PC-9 (cell line): Measurements from ENCODE around the gene TMEM25. TPM values are rescaled to one million over a fixed set of nuclear protein-coding genes. Genes with fewer than 3 reads are reported as not detected.
A peak's percentile ranks its signal among the peaks of the same experiment; 100 is the strongest.
"Not testable (repeated sequence)": the region's sequence is repeated elsewhere in the genome, so short reads cannot be mapped to it uniquely, and the experiment has no call there.

Experiments used
- BruUV-seq: library from RNA; stranded (reverse); fragments of 400-500 nt; replicated peaks from 2 replicates; lab custom pipeline; 2021; lab: Mats Ljungman, UMichigan
- CTCF ChIA-PET: fragments of 300-600 bp; sonication (Branson Sonifier 250); formaldehyde crosslinking; loops from one replicate; lab custom pipeline; 2022; ENCODE audit warnings: antibody characterized with exemption; lab: Charles Lee
- POLR2A ChIA-PET: fragments of 300-600 bp; sonication (Branson Sonifier 250); formaldehyde crosslinking; loops from one replicate; lab custom pipeline; 2022; ENCODE audit warnings: antibody characterized with exemption; ENCODE audit not compliant: unreplicated experiment; lab: Charles Lee
- DNase-seq, 2 experiments: peaks; one replicate each; pipeline versions ENCODE4 v3.0.0 to v3.0.0-alpha.2; 2015 to 2022; ENCODE audit warnings: mixed read lengths in 1 of 2
- H2AFZ ChIP-seq: fragments of 200-600 bp; sonication (generic); 2 replicates; pipeline ENCODE4 v1.8.1; 2017; ENCODE audit warnings: antibody characterized with exemption
- H3F3A ChIP-seq: fragments of 200-600 bp; sonication (generic); 2 replicates; pipeline ENCODE4 v1.8.1; 2017; ENCODE audit warnings: antibody characterized with exemption, mild to moderate bottlenecking, low read depth; ENCODE audit not compliant: insufficient read depth
- H3K27ac ChIP-seq: fragments of 200-600 bp; sonication (generic); 2 replicates; pipeline ENCODE4 v1.6.1; 2016; ENCODE audit warnings: mixed run types
- H3K27me3 ChIP-seq: fragments of 200-600 bp; sonication (generic); 2 replicates; pipeline ENCODE4 v1.6.1; 2016; ENCODE audit warnings: low read depth, mixed run types; ENCODE audit not compliant: insufficient read depth
- H3K36me3 ChIP-seq: fragments of 200-600 bp; sonication (generic); 2 replicates; pipeline ENCODE4 v1.6.1; 2016; ENCODE audit warnings: low read depth, mixed run types
- H3K4me1 ChIP-seq: fragments of 200-600 bp; sonication (generic); replicated peaks from 2 replicates; pipeline ENCODE4 v1.6.1; 2016; ENCODE audit warnings: mixed run types; ENCODE audit not compliant: insufficient read depth
- H3K4me2 ChIP-seq: fragments of 200-600 bp; sonication (generic); 2 replicates; pipeline ENCODE4 v1.6.1; 2017; ENCODE audit warnings: mixed run types
- H3K4me3 ChIP-seq: fragments of 200-600 bp; sonication (generic); 2 replicates; pipeline ENCODE4 v1.6.1; 2016; ENCODE audit warnings: mixed run types
- H3K79me2 ChIP-seq: fragments of 200-600 bp; sonication (generic); 2 replicates; pipeline ENCODE4 v1.6.1; 2017; ENCODE audit warnings: low read depth, mixed run types
- H3K9me2 ChIP-seq: fragments of 200-600 bp; sonication (generic); 2 replicates; pipeline ENCODE4 v1.8.1; 2017; ENCODE audit warnings: mild to moderate bottlenecking; ENCODE audit not compliant: insufficient read depth
- H3K9me3 ChIP-seq: fragments of 200-600 bp; sonication (generic); 2 replicates; pipeline ENCODE4 v1.8.1; 2016; ENCODE audit warnings: low read depth; ENCODE audit not compliant: insufficient read depth
- H4K20me1 ChIP-seq: fragments of 200-600 bp; sonication (generic); 2 replicates; pipeline ENCODE4 v1.8.1; 2017; ENCODE audit not compliant: insufficient read depth
- EZH2 ChIP-seq: fragments of 200-600 bp; sonication (generic); IDR thresholded peaks from 2 replicates; pipeline ENCODE4 v1.8.0; 2017; ENCODE audit warnings: antibody characterized with exemption, low read depth
- intact Hi-C: fragments of 100-400 bp; cut with micrococcal nuclease; formaldehyde crosslinking; loops from one replicate; pipeline ENCODE4 v1.10.0; 2022; ENCODE audit not compliant: unreplicated experiment
- total RNA-seq: library from RNA; stranded (reverse); gene quantifications from 2 replicates; pipeline ENCODE4 v1.2.3, GENCODE V29; 2021
- TF ChIP-seq, protein P1 (sequence below): fragments of 200-600 bp; sonication (generic); conservative IDR thresholded peaks from 2 replicates; pipeline ENCODE4 v1.6.1; 2017; ENCODE audit warnings: mixed run types, antibody characterized with exemption, mild to moderate bottlenecking, moderate library complexity

TMEM25 gene
- total RNA-seq, 1 experiment from 2014 or later, result 14.1 TPM

DNA sequence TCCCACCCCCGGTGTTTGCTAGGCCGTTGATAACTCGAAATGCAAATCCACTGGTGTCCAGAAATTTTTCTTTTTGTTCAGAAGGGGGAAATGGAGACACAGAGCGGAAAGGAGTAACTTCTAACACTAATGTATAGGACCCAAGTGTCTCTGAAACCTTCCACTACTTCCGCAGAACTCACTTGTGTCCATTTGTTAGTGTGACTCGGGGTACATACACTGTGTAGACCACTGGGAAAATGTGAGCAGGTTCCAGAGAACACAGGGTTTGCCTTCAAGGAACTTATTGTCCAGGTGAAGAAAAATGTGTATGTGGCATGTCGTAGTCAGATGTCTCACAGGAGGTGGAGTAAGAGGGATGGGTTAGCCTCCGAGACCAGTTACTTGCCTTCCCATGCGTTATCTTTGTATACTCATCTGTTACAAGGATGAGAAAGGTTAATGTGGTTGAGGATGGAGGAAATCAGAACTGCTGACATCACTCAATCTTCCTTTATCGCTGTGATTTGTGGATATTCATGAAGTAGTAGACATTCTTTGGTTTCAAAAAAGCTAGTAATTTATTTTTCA, 42.1 kb downstream of the TMEM25 start:
- H3K27me3 ChIP-seq, result no peaks in the 10 kb centered on the region
- H3K4me3 ChIP-seq, result peak overlapping the region; percentile 98
- H3F3A ChIP-seq, result peaks cover 18% of the 10 kb centered on the region; the same call in 1 of the 2 replicates
- BruUV-seq, result TSS peak; percentile 63
- peak in 1 of 2 experiments; percentile 63 for DNase-seq
- H3K9me2 ChIP-seq, result no peaks in the 10 kb centered on the region
- H4K20me1 ChIP-seq, result peaks cover 50% of the 10 kb centered on the region
- H3K36me3 ChIP-seq, result peaks cover 5% of the 10 kb centered on the region; the same call in 1 of the 2 replicates
- CTCF ChIA-PET, result interaction anchor here (0.5 to 0.6 kb wide), 2 partner anchors 32 to 48 kb away, joined by 3 read pairs; no protein-coding TSS in a partner anchor
- H2AFZ ChIP-seq, result peak overlapping the region; percentile 94
- peak overlapping the region; percentile 95 for H3K4me2 ChIP-seq
- TF ChIP-seq, protein P1, sequence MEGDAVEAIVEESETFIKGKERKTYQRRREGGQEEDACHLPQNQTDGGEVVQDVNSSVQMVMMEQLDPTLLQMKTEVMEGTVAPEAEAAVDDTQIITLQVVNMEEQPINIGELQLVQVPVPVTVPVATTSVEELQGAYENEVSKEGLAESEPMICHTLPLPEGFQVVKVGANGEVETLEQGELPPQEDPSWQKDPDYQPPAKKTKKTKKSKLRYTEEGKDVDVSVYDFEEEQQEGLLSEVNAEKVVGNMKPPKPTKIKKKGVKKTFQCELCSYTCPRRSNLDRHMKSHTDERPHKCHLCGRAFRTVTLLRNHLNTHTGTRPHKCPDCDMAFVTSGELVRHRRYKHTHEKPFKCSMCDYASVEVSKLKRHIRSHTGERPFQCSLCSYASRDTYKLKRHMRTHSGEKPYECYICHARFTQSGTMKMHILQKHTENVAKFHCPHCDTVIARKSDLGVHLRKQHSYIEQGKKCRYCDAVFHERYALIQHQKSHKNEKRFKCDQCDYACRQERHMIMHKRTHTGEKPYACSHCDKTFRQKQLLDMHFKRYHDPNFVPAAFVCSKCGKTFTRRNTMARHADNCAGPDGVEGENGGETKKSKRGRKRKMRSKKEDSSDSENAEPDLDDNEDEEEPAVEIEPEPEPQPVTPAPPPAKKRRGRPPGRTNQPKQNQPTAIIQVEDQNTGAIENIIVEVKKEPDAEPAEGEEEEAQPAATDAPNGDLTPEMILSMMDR, result no peak
- TF ChIP-seq EZH2, result no peak
- peak overlapping the region; percentile 83 for H3K27ac ChIP-seq
- peaks cover 28% of the 10 kb centered on the region for H3K4me1 ChIP-seq
- POLR2A ChIA-PET, result interaction anchor here (0.6 to 0.7 kb wide), 2 partner anchors 84 to 308 kb away, joined by 3 to 7 read pairs; no protein-coding TSS in a partner anchor
- intact Hi-C loops, result loop anchor here (2.0 kb wide), 1 partner anchor 428 kb away; no protein-coding TSS in a partner anchor
- peaks cover 67% of the 10 kb centered on the region for H3K79me2 ChIP-seq
- H3K9me3 ChIP-seq, result no peaks in the 10 kb centered on the region

DNA sequence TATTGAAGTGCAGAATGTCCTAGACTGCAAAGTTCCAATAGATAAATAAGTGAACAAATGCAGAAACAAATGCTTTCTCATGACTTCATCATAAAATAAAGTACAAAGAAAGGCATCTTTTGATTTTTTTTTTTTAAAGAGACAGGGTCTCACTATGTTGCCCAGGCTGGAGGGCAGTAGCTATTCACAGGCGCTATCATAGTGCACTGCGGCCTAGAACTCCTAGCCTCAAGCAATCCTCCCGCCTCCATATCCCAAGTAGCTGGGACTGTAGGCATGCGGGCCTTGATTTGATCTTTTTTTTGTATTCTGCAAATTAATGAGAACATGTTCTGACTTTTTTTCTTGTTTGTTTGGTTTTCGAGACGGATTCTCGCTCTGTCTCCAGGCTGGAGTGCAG, 43.6 kb downstream of the TMEM25 start:
- Histone ChIP-seq H3K9me2 (no peaks in the 10 kb centered on the region), H3K36me3 (peaks cover 5% of the 10 kb centered on the region; the same call in 1 of the 2 replicates), H3K27me3 (no peaks in the 10 kb centered on the region), H2AFZ (no peak overlapping the region), H3K9me3 (no peaks in the 10 kb centered on the region), H3K4me2 (peak overlapping the region; percentile 95; the same call in 1 of the 2 replicates), H3K27ac (no peak overlapping the region), H3K4me3 (no peak overlapping the region; the same call in 1 of the 2 replicates), H3K4me1 (peaks cover 28% of the 10 kb centered on the region), H3K79me2 (peaks cover 79% of the 10 kb centered on the region), H4K20me1 (peaks cover 62% of the 10 kb centered on the region), H3F3A (peaks cover 18% of the 10 kb centered on the region; the same call in 1 of the 2 replicates)
- ChIA-PET CTCF (no interaction called here), POLR2A (no interaction called here)
- BruUV-seq, result no TSS peak
- TF ChIP-seq, protein P1, result no peak
- no peak for TF ChIP-seq EZH2
- intact Hi-C loops, result no loop called here
- no peak for DNase-seq

DNA sequence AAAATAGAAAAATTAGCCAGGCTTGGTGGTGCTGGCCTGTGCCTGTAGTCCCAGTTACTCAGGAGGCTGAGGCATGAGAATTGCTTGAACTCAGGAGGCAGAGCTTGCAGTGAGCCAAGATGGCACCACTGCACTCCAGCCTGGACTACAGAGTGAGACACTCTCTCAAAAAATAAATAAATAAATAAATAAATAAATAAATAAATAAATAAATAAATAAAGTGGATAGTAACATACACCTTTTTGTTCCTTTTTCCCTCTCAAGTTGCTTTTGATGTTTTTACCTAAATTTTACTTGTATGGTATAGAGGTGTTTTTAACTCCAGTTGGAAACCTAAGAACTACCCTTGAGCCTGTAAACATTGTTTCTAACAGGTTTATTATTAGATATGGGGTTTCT, 47.0 kb downstream of the TMEM25 start:
- H3F3A ChIP-seq, result peaks cover 12% of the 10 kb centered on the region; the same call in 1 of the 2 replicates
- H3K9me2 ChIP-seq, POLR2A ChIA-PET, H3K4me2 ChIP-seq, H3K4me3 ChIP-seq, H3K9me3 ChIP-seq, BruUV-seq, intact Hi-C loops, H3K27ac ChIP-seq, H2AFZ ChIP-seq, H3K27me3 ChIP-seq, CTCF ChIA-PET, DNase-seq: not testable (repeated sequence)
- H3K4me1 ChIP-seq, result peaks cover 20% of the 10 kb centered on the region
- peaks cover 13% of the 10 kb centered on the region; the same call in 1 of the 2 replicates for H3K36me3 ChIP-seq
- H3K79me2 ChIP-seq, result peaks cover 84% of the 10 kb centered on the region
- H4K20me1 ChIP-seq, result peaks cover 83% of the 10 kb centered on the region
